GM21619 (cell line): ENCODE results near the gene STXBP3.

Experiments
- ATAC-seq: cut with Tn5 transposase; IDR thresholded peaks from one replicate; pipeline ENCODE4 v1.9.1; 2021; ENCODE audit not compliant: unreplicated experiment

The STXBP3 gene

DNA sequence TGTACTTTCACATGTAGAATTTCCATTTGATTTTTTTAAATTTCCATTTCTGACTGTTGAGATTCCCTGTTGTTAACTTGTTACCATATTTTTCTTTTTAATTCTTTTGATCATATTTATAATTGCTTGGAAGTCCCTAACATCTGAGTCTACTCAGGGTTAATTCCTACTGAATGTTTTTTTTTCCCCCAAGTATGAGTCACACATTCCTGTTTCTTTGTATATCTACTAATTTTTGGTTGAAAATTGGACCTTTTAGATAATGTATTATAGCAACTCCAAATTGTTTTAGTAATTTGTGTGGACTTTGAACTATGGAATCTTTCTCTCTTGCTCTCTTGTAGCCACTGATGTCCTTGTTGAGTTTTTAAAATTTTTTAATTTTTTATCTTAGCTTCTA lies 54.6 kb downstream of the STXBP3 start:
- ATAC-seq, result no peak

GRCh38 chr1:108803548-108803947 lies 57.1 kb downstream of the STXBP3 start:
- ATAC-seq, result no peak

- ATAC-seq, result no peak
Observed at GRCh38 chr1:108808438-108808837, 62.0 kb downstream of the STXBP3 start.

- ATAC-seq, result no peak
Observed at GRCh38 chr1:108811611-108812010, 65.1 kb downstream of the STXBP3 start.

GRCh38 chr1:108813326-108813725 lies 66.9 kb downstream of the STXBP3 start:
- no peak for ATAC-seq

GRCh38 chr1:108814343-108815125 lies 68.1 kb downstream of the STXBP3 start:
- no peak for ATAC-seq

- no peak for ATAC-seq
Observed at GRCh38 chr1:108815566-108815965, 69.1 kb downstream of the STXBP3 start.

GRCh38 chr1:108816049-108816893 lies 69.8 kb downstream of the STXBP3 start:
- no peak for ATAC-seq

GRCh38 chr1:108817016-108817415 lies 70.5 kb downstream of the STXBP3 start:
- ATAC-seq, result no peak

DNA sequence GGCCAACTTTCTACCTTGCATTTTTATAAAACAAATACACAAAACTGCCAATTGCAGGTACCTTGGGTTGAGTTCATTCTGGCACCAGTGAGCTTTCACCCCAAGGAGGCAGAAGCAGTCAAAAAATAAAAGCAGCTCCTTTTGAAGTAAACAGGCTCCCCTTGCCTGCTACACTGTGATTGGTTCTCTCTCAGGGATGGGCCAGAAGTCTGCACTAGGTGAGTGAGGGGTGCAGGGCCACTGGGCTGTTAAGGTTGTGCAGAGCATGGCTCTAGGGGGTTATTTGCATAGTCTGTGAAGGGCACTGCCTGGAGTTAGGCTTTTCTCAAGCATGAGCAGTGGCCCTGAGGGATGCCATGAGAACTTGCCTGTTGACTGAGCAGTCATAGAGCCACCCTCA lies 71.3 kb downstream of the STXBP3 start:
- no peak for ATAC-seq

DNA sequence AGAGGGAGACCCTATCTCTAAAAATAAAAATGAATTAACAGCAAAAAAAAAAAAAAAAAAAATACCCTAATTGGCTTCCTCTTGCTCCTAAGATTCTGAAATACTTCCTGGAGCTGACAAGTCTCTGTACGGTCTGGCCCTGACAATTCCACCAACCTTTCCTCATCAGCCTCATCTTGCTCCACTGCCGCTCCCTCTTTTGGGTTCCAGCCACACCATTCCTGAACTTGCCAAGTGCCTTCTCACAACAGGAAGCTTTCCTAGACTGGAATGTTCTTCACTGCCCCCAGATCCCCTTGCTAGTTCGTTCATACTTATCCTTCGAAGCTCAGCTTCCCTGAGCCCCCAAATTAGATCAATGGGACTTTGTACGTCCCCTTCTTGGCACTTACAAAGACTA lies 73.4 kb downstream of the STXBP3 start:
- no peak for ATAC-seq

DNA sequence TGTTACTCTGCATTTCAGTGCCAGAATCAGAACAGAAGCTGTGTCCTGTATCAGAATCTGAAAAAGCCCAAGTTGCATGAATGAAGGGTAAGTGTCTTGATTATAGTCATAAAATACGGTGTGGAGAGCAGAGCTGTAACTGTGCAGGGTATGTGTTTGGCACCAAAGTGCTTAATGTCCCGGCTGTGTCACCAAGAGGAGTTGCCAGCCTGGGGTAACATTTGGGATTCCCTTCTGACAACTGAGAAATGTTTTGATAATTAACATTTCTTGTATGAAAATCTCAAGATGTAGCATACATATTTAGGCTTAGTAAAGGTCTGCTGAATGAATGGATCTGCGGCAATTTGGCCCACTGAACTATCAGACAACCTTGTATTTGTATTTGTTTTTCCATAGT lies 77.2 kb downstream of the STXBP3 start:
- ATAC-seq, result no peak

- ATAC-seq, result no peak
Observed at GRCh38 chr1:108824051-108824450, 77.6 kb downstream of the STXBP3 start.

DNA sequence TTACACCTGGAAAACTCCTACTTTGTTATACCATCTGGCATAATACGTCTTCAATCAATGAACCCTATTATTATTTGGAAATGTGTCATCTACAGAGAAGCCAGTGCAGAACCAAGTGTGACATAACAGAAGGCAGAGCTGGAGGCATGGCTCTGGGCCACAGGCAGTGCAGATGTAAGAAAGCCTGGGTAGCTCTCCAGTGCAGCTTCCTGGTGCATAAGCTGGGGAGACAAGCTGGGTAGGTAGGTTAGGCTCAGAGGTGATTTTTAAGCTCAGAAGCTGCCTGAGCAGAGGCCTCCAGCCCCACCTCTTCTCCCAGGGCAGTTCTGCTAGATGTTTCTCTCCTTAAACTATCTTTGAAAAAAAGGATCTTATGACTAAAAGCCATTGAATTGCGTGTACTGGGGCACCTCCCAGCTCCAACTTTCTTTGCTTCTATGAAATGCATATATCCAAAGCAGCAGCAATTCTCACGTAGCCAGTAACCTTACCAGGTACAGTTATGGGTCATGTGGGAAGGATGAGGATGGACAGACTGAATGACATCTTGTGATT lies 79.7 kb downstream of the STXBP3 start:
- no peak for ATAC-seq

DNA sequence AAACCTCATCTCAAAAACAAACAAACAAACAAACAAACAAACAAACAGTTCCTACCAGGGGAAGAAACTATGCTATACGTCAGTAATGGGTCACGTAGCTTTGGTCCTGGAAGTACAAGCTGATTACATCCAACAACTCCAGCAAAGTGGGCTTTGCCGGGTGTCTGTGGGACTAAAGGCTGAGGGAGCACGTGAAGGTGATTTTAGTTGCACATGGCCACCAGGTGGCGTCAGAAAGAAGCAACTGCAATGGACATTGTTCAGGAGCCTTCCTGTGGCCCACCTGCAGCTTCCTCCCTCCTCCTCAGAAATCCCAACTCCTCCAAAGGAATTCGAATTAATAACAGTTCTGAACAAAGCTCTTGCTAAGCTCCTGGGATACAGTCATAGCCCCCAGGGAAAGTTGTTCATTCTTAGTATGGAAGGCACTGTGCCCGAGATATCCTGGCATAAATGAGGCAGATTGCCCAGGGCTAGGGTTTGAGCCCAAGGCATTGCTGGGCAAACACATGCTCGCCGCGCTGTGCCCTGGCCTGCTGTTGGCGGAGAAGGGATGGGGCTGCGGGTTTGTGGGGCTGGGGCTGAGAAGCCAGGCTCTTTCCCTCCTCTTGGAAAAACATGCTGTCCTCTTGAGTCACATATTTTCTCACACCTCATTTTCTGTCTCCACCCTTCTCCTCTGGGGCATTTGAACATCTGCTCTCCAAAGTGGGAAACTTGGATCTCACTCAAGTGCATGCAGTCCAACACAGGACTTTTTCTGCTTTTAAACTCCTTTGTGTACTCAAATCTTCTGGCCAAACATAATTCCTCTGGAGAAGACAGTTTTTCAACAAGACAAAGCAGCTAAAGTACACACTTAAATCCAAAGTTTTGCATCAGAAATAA lies 81.8 kb downstream of the STXBP3 start:
- ATAC-seq, result peak; percentile 61

DNA sequence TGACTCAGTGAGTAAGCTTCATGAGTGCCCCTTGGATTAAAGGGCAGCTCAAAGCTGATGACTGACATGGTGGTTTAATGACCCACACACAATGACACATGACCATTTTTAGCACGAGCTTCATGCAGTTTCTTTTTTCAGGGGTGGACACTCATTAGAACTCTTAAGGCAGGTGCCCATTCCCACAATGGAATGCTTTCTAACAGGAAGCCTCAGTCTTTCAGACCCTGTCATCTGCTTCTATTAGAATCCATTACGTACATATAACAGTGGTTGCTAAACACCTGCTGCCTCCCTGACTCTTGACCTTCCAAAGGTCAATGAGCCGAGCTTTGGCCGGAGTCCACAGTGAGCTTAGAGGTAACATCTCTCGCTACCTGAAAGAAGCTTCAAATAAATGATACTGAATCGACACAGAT lies 83.0 kb downstream of the STXBP3 start:
- ATAC-seq, result no peak

DNA sequence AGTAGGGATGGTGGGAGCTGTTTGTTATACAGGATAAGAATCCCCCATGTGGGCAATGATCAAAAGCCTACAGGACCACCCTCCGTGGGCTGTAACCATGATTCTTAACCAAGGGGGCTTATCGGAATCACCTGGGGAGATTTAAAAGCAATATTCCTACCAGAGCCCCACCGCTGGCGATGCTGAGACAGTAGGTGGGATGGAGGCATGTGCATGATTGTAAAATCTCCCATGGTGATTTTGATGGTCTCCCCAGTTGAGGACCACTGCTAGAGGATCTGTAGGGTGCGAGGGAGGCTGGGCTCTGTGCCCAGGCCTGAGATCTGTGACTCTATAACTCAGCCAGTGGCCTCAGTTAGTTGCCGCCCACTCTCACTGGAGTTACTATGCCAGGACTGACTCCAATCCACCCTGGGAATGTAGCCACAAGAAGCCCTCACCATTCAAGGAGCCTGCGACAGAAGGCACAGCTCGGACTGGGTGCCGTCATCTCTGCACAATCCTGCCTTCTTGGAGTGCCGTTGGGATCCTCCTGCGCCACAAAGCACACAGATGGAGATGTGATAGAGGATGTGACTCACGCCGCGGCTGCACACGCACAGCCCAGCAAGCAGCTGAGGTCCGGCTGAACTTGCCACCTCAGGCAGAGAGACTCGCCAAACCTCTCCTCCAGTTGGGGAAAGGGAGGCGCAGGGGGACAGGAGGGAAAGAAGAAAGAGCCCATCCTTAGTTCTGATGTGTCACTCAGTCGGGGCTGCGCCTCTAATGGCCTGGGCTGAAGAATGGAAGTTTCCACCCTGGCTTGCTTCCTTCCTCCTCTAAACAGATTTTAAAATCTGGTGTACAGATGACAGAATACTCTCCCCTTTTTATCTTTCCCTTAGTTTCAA lies 83.9 kb downstream of the STXBP3 start:
- ATAC-seq, result no peak

- ATAC-seq, result no peak
Observed at GRCh38 chr1:108831225-108831624, 84.8 kb downstream of the STXBP3 start.

GRCh38 chr1:108832929-108833328 lies 86.5 kb downstream of the STXBP3 start:
- no peak for ATAC-seq

- ATAC-seq, result no peak
Observed at GRCh38 chr1:108841703-108842102, 95.2 kb downstream of the STXBP3 start.
